ENCODE data around the gene NANP. TPM values are rescaled to one million over a fixed set of nuclear protein-coding genes. Genes with fewer than 3 reads are reported as not detected.

The NANP gene
- total and polyA plus RNA-seq, 10 donors = 1.2 to 6.1 (median 3.2) TPM

DNA sequence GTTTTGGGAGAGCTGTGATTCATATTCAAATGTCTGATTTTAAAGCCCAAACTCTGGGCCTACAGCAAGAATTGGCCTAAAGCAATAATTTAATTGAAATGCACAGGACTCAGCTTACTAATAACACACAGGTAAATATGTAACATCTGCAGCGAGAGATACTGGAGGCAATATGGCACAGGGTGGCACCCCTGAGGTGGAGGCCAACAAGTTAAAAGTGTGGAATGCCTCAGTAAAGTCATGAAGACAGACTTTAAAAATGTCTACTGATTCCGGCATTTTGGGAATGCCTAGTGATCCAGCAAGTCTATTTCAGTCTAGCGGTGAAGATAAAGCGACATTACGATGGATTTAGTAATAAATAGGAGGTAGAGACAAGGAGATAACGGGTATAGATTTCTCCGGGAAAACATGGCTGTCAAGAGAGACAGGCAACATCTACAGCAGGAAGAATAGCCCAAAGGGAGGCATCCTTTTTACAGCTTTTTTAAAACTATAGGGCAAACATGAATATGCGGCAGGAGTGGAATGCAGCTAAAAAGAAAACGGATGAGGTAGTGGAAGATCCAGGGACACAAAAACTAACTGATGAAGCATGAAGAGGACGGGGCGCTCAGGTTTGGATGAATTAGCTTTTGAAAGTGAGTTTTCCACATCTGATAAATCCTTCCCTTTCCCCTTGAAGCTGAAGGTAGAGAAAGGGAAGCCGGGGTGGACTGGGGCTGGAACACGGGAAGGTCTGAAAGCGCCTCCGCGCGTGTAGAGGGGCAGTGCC, 1.2 kb downstream of the NANP start:
- TF ChIP-seq POLR2A (IDR thresholded peaks at IDR 0.05) (no peak), POLR2AphosphoS5 (IDR thresholded peaks at IDR 0.05) (no peak)
- TF ChIP-seq, protein P1, sequence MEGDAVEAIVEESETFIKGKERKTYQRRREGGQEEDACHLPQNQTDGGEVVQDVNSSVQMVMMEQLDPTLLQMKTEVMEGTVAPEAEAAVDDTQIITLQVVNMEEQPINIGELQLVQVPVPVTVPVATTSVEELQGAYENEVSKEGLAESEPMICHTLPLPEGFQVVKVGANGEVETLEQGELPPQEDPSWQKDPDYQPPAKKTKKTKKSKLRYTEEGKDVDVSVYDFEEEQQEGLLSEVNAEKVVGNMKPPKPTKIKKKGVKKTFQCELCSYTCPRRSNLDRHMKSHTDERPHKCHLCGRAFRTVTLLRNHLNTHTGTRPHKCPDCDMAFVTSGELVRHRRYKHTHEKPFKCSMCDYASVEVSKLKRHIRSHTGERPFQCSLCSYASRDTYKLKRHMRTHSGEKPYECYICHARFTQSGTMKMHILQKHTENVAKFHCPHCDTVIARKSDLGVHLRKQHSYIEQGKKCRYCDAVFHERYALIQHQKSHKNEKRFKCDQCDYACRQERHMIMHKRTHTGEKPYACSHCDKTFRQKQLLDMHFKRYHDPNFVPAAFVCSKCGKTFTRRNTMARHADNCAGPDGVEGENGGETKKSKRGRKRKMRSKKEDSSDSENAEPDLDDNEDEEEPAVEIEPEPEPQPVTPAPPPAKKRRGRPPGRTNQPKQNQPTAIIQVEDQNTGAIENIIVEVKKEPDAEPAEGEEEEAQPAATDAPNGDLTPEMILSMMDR (IDR thresholded peaks at IDR 0.05 in 8 of 11, conservative IDR thresholded peaks at IDR 0.05 in 3 of 11) = no peak
- intact Hi-C loops (cut with DNase I; ENCODE audit: low total_unique reads) = loop anchor here (5.0 kb wide), 1 partner anchor 75 kb away; the partner anchor contains the start of gene ZNF337
- H3K36me3 ChIP-seq = no peaks in the 10 kb centered on the region
- peaks cover 0 to 5% (median 0%) of the 10 kb centered on the region in 8 donors for H3K9me3 ChIP-seq
- no peak for DNase-seq
- peak overlapping the region; percentile 83 to 99 (median 93) for H3K4me3 ChIP-seq
- H3K27ac ChIP-seq = peak overlapping the region in 7 of 8 donors; percentile 78 to 93 (median 90)
- 43 to 50% (median 45%) methylated on average over 17 of the region's 17 CpGs for WGBS, 5 donors
- H3K4me1 ChIP-seq = peaks cover 9 to 38% (median 21%) of the 10 kb centered on the region in 6 donors
- no peaks in the 10 kb centered on the region for H3K27me3 ChIP-seq (replicated peaks in 1 of 7)

DNA sequence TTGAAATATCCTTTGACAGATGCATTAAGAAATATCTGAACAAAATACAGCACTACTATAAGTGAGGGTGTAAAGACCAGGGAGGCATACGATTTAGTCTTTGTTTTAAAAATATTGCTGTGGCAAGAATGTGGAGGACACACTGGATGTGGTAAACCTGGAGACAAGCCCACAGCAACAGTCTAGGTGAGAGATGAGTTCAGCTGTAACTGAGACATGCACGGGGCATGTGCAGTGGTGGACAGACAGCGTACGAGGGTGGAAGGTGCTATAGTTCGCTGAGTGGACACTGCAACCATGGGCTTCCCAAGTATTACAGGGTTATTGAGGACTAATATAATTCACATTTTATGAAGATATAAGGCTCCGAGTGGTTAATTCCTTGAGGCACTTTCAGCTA, 1.8 kb downstream of the NANP start:
- H3K36me3 ChIP-seq = no peaks in the 10 kb centered on the region
- DNase-seq = no peak
- no peaks in the 10 kb centered on the region for H3K27me3 ChIP-seq (replicated peaks in 1 of 7)
- no peak overlapping the region for H3K4me3 ChIP-seq
- 90 to 98% (median 96%) methylated on average over 6 of the region's 6 CpGs for WGBS, 5 donors
- no peak overlapping the region for H3K27ac ChIP-seq
- H3K9me3 ChIP-seq = no peaks in the 10 kb centered on the region
- intact Hi-C loops (cut with DNase I; ENCODE audit: low total_unique reads) = loop anchor here (5.0 kb wide), 1 partner anchor 75 kb away; the partner anchor contains the start of gene ZNF337
- H3K4me1 ChIP-seq = peaks cover 9 to 38% (median 21%) of the 10 kb centered on the region in 6 donors
- TF ChIP-seq POLR2AphosphoS5 (IDR thresholded peaks at IDR 0.05) (no peak), POLR2A (IDR thresholded peaks at IDR 0.05) (no peak)
- TF ChIP-seq, protein P1 (IDR thresholded peaks at IDR 0.05 in 8 of 11, conservative IDR thresholded peaks at IDR 0.05 in 3 of 11) = no peak

GRCh38 chr20:25619514-25619913, 4.3 kb downstream of the NANP start:
- 87 to 97% (median 94%) methylated on average over 3 of the region's 3 CpGs for WGBS, 5 donors
- H3K4me1 ChIP-seq = peaks cover 9 to 33% (median 16%) of the 10 kb centered on the region in 6 donors
- peaks cover 0 to 18% (median 0%) of the 10 kb centered on the region in 6 donors for H3K36me3 ChIP-seq
- no peak for DNase-seq
- intact Hi-C loops (cut with DNase I; ENCODE audit: low total_unique reads) = no loop called here
- H3K9me3 ChIP-seq = no peaks in the 10 kb centered on the region
- no peak overlapping the region for H3K4me3 ChIP-seq
- H3K27ac ChIP-seq = no peak overlapping the region
- no peaks in the 10 kb centered on the region for H3K27me3 ChIP-seq (replicated peaks in 1 of 7)
- TF ChIP-seq POLR2A (IDR thresholded peaks at IDR 0.05) = no peak

DNA sequence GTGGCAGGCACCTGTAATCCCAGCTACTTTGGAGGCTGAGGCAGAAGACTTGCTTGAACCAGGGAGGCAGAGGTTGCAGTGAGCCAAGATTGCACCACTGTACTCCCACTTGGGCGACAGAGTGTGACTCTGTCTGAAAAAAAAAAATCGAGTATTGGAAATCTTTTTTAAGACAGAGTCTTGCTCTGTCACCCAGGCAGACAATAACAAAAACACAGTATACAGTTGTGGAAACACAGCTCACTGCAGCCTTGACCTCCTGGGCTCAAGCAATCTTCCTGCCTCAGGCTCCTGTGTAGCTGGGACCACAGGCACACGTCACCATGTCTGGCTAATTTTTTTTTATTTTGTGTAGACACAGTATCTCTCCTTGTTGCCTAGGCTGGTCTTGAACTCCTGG, 15.0 kb downstream of the NANP start:
- Histone ChIP-seq H3K9me3 (no peaks in the 10 kb centered on the region), H3K27ac (no peak overlapping the region), H3K4me3 (no peak overlapping the region), H3K4me1 (no peaks in the 10 kb centered on the region), H3K36me3 (peaks cover 0 to 7% (median 0%) of the 10 kb centered on the region in 6 donors), H3K27me3 (replicated peaks in 1 of 7) (no peaks in the 10 kb centered on the region)
- intact Hi-C loops (cut with DNase I; ENCODE audit: low total_unique reads) = no loop called here
- DNase-seq = no peak
- TF ChIP-seq POLR2AphosphoS5 (IDR thresholded peaks at IDR 0.05) (no peak), POLR2A (IDR thresholded peaks at IDR 0.05) (no peak)
- TF ChIP-seq, protein P1 (IDR thresholded peaks at IDR 0.05 in 8 of 11, conservative IDR thresholded peaks at IDR 0.05 in 3 of 11) = no peak
- WGBS, 5 donors = 66 to 77% (median 72%) methylated on average over 3 of the region's 3 CpGs

Data from spleen (tissue), 11 donors.